ENCODE measurements around the gene KCNJ16. TPM values are rescaled to one million over a fixed set of nuclear protein-coding genes. Genes with fewer than 3 reads are reported as not detected.

The KCNJ16 gene
- total RNA-seq, 1 experiment from 2014 or later: not detected

- POLR2A ChIA-PET (ENCODE audit: low non-redundant PET): no interaction called here
- TF ChIP-seq, protein P1, sequence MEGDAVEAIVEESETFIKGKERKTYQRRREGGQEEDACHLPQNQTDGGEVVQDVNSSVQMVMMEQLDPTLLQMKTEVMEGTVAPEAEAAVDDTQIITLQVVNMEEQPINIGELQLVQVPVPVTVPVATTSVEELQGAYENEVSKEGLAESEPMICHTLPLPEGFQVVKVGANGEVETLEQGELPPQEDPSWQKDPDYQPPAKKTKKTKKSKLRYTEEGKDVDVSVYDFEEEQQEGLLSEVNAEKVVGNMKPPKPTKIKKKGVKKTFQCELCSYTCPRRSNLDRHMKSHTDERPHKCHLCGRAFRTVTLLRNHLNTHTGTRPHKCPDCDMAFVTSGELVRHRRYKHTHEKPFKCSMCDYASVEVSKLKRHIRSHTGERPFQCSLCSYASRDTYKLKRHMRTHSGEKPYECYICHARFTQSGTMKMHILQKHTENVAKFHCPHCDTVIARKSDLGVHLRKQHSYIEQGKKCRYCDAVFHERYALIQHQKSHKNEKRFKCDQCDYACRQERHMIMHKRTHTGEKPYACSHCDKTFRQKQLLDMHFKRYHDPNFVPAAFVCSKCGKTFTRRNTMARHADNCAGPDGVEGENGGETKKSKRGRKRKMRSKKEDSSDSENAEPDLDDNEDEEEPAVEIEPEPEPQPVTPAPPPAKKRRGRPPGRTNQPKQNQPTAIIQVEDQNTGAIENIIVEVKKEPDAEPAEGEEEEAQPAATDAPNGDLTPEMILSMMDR (conservative IDR thresholded peaks at IDR 0.05; ENCODE audit: low read depth, low read length): no peak
- no peak for TF ChIP-seq EZH2 (IDR thresholded peaks at IDR 0.05; ENCODE audit: borderline replicate concordance, low read depth, low read length, poor library complexity, severe bottlenecking)
- intact Hi-C loops (cut with micrococcal nuclease; ENCODE audit: unreplicated experiment): no loop called here
Observed at GRCh38 chr17:70183508-70183907, 108.5 kb downstream of the KCNJ16 start.

GRCh38 chr17:70184207-70184606 lies 109.2 kb downstream of the KCNJ16 start:
- POLR2A ChIA-PET (ENCODE audit: low non-redundant PET): no interaction called here
- H3K27me3 ChIP-seq (replicated peaks; ENCODE audit: insufficient read depth, low read depth, low read length, poor library complexity): peaks cover 71% of the 10 kb centered on the region
- H3K4me3 ChIP-seq (ENCODE audit: low read depth, low read length, poor library complexity, severe bottlenecking): no peak overlapping the region
- H3K27ac ChIP-seq (ENCODE audit: low read depth, low read length, poor library complexity, severe bottlenecking): no peak overlapping the region
- no peaks in the 10 kb centered on the region for H3K4me1 ChIP-seq (ENCODE audit: insufficient read depth, low read length, poor library complexity, severe bottlenecking)
- CTCF ChIA-PET: no interaction called here
- intact Hi-C loops (cut with micrococcal nuclease; ENCODE audit: unreplicated experiment): no loop called here
- H3K9me3 ChIP-seq (ENCODE audit: low read depth, low read length, poor library complexity, severe bottlenecking): no peaks in the 10 kb centered on the region
- H3K36me3 ChIP-seq (ENCODE audit: insufficient read depth, low read length, poor library complexity, severe bottlenecking): no peaks in the 10 kb centered on the region
- TF ChIP-seq, protein P1 (conservative IDR thresholded peaks at IDR 0.05; ENCODE audit: low read depth, low read length): no peak
- no peak for TF ChIP-seq EZH2 (IDR thresholded peaks at IDR 0.05; ENCODE audit: borderline replicate concordance, low read depth, low read length, poor library complexity, severe bottlenecking)
- no peak for DNase-seq (ENCODE audit: low spot score)
- BruUV-seq (replicated peaks): no TSS peak

More at GRCh38 chr17:70183508-70183907, 108.5 kb downstream of the KCNJ16 start:
- H3K4me3 ChIP-seq (ENCODE audit: low read depth, low read length, poor library complexity, severe bottlenecking): no peak overlapping the region
- no peaks in the 10 kb centered on the region for H3K36me3 ChIP-seq (ENCODE audit: insufficient read depth, low read length, poor library complexity, severe bottlenecking)
- no peaks in the 10 kb centered on the region for H3K4me1 ChIP-seq (ENCODE audit: insufficient read depth, low read length, poor library complexity, severe bottlenecking)
- peaks cover 78% of the 10 kb centered on the region for H3K27me3 ChIP-seq (replicated peaks; ENCODE audit: insufficient read depth, low read depth, low read length, poor library complexity)
- no peak overlapping the region for H3K27ac ChIP-seq (ENCODE audit: low read depth, low read length, poor library complexity, severe bottlenecking)
- H3K9me3 ChIP-seq (ENCODE audit: low read depth, low read length, poor library complexity, severe bottlenecking): no peaks in the 10 kb centered on the region
- no peak for DNase-seq (ENCODE audit: low spot score)
- CTCF ChIA-PET: no interaction called here
- BruUV-seq (replicated peaks): no TSS peak

DNA sequence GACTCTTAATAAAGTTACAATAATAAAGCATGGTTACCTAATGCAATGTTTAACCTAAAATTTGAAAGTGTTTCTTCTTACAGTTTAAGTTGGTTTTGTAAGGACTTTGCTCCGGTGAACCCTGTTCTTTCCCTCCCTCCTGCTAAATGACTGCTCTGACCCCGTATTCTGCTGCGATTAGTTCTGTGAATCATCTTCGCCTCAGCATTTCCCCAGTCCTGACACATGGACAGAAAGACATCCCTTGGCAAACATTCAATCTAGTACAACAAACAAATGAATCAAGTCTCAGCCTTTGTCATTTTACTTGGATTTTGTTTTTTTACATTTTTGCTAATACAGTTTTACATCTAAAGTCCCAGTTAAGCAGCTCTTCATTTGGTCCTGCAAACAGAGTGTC lies 109.7 kb downstream of the KCNJ16 start:
- no peaks in the 10 kb centered on the region for H3K36me3 ChIP-seq (ENCODE audit: insufficient read depth, low read length, poor library complexity, severe bottlenecking)
- no peaks in the 10 kb centered on the region for H3K4me1 ChIP-seq (ENCODE audit: insufficient read depth, low read length, poor library complexity, severe bottlenecking)
- DNase-seq (ENCODE audit: low spot score): no peak
- intact Hi-C loops (cut with micrococcal nuclease; ENCODE audit: unreplicated experiment): no loop called here
- ChIA-PET CTCF (no interaction called here), POLR2A (ENCODE audit: low non-redundant PET) (no interaction called here)
- H3K9me3 ChIP-seq (ENCODE audit: low read depth, low read length, poor library complexity, severe bottlenecking): no peaks in the 10 kb centered on the region
- H3K27me3 ChIP-seq (replicated peaks; ENCODE audit: insufficient read depth, low read depth, low read length, poor library complexity): peaks cover 66% of the 10 kb centered on the region
- TF ChIP-seq, protein P1 (conservative IDR thresholded peaks at IDR 0.05; ENCODE audit: low read depth, low read length): no peak
- no peak for TF ChIP-seq EZH2 (IDR thresholded peaks at IDR 0.05; ENCODE audit: borderline replicate concordance, low read depth, low read length, poor library complexity, severe bottlenecking)
- H3K27ac ChIP-seq (ENCODE audit: low read depth, low read length, poor library complexity, severe bottlenecking): no peak overlapping the region
- BruUV-seq (replicated peaks): no TSS peak
- H3K4me3 ChIP-seq (ENCODE audit: low read depth, low read length, poor library complexity, severe bottlenecking): no peak overlapping the region

Other genes with a start within 250 kb of the KCNJ16 start
- not detected in 2 replicates for gene KCNJ2, start 94.3 kb downstream of the KCNJ16 start, total RNA-seq (2021)

Measured in A673 (cell line).